MCF 10A (cell line): Measurements from ENCODE around the gene MED17. TPM values are rescaled to one million over a fixed set of nuclear protein-coding genes. Genes with fewer than 3 reads are reported as not detected.

Experiments used
- BruUV-seq: library from RNA; stranded (reverse); fragments of 400-500 nt; replicated peaks from 2 replicates; lab custom pipeline; 2021; lab: Mats Ljungman, UMichigan
- CTCF ChIA-PET: fragments of 300-600 bp; sonication (Branson Sonifier 250); formaldehyde crosslinking; extraction: SDS; loops from one replicate; lab custom pipeline; 2021; ENCODE audit warnings: antibody characterized with exemption, inconsistent platforms; lab: Yijun Ruan, JAX
- POLR2A ChIA-PET: fragments of 300-600, 350-650 bp; sonication (Branson Sonifier 250); formaldehyde crosslinking; extraction: SDS; loops from one replicate; lab custom pipeline; 2020; ENCODE audit warnings: antibody characterized with exemption, inconsistent platforms; lab: Yijun Ruan, JAX
- DNase-seq: peaks from one replicate; pipeline ENCODE4 v3.0.0-alpha.2; 2018; ENCODE audit not compliant: unreplicated experiment
- H3K27ac Mint-ChIP-seq: one replicate; pipeline ENCODE4 v1.8.0; 2022; ENCODE audit warnings: mild to moderate bottlenecking, low read depth, mixed read lengths; ENCODE audit not compliant: unreplicated experiment
- H3K27me3 Mint-ChIP-seq: one replicate; pipeline ENCODE4 v1.8.0; 2022; ENCODE audit warnings: mixed read lengths; ENCODE audit not compliant: insufficient read depth, unreplicated experiment
- H3K36me3 Mint-ChIP-seq: one replicate; pipeline ENCODE4 v1.8.0; 2022; ENCODE audit warnings: mild to moderate bottlenecking, moderate library complexity, mixed read lengths; ENCODE audit not compliant: insufficient read depth, unreplicated experiment
- H3K4me1 Mint-ChIP-seq: one replicate; pipeline ENCODE4 v1.8.0; 2022; ENCODE audit warnings: mixed read lengths; ENCODE audit not compliant: insufficient read depth, unreplicated experiment
- H3K4me3 Mint-ChIP-seq: one replicate; pipeline ENCODE4 v1.8.0; 2022; ENCODE audit warnings: mild to moderate bottlenecking, moderate library complexity, mixed read lengths; ENCODE audit not compliant: unreplicated experiment
- H3K9me3 Mint-ChIP-seq: one replicate; pipeline ENCODE4 v1.8.0; 2022; ENCODE audit warnings: mixed read lengths; ENCODE audit not compliant: unreplicated experiment
- CTCF ChIP-seq: fragments of 200-600 bp; IDR thresholded peaks from one replicate; pipeline ENCODE4 v1.8.0; 2022; ENCODE audit warnings: antibody characterized with exemption, mild to moderate bottlenecking; ENCODE audit not compliant: unreplicated experiment
- intact Hi-C: fragments of 100-400 bp; cut with micrococcal nuclease; formaldehyde crosslinking; loops from 2 replicates; pipeline ENCODE4 v1.14.1; 2022
- total RNA-seq: library from RNA; stranded (reverse); gene quantifications from 2 replicates; pipeline ENCODE4 v1.2.3, GENCODE V29; 2022

MED17 gene
- total RNA-seq, 1 experiment from 2014 or later, result 42.2 TPM

- Mint-ChIP-seq H3K36me3 (peaks cover 100% of the 10 kb centered on the region), H3K4me3 (peak overlapping the region; percentile 35), H3K9me3 (no peaks in the 10 kb centered on the region), H3K27ac (peak overlapping the region; percentile 35), H3K27me3 (no peaks in the 10 kb centered on the region), H3K4me1 (peaks cover 34% of the 10 kb centered on the region)
- no TSS peak for BruUV-seq
- ChIA-PET POLR2A (interaction anchor here (0.6 to 8.9 kb wide), 8 partner anchors 8 to 1034 kb away, joined by 3 to 123 read pairs (median 3); partner anchors contain the start of gene MED17), CTCF (interaction anchor here (0.6 to 1.2 kb wide), 3 partner anchors 64 to 780 kb away, joined by 3 read pairs; no protein-coding TSS in a partner anchor)
- intact Hi-C loops, result loop anchor here (1.0 kb wide), 1 partner anchor 8 kb away; no protein-coding TSS in a partner anchor
- TF ChIP-seq CTCF, result no peak
- peak; percentile 23 for DNase-seq
These were observed 48.0 kb upstream of the MED17 start for GRCh38 chr11:93736129-93736528.

GRCh38 chr11:93737904-93738612, 46.0 kb upstream of the MED17 start:
- CTCF ChIA-PET, result interaction anchor here (1.5 kb wide), 1 partner anchor 17 kb away, joined by 3 read pairs; no protein-coding TSS in a partner anchor
- no peaks in the 10 kb centered on the region for H3K9me3 Mint-ChIP-seq
- peak overlapping the region; percentile 98 for H3K4me3 Mint-ChIP-seq
- POLR2A ChIA-PET, result interaction anchor here (0.6 to 8.9 kb wide), 8 partner anchors 9 to 767 kb away, joined by 3 to 169 read pairs (median 4); partner anchors contain the start of genes ANKRD49, CEP295, MED17 and MRE11
- intact Hi-C loops, result no loop called here
- H3K36me3 Mint-ChIP-seq, result peaks cover 91% of the 10 kb centered on the region
- H3K27me3 Mint-ChIP-seq, result no peaks in the 10 kb centered on the region
- H3K4me1 Mint-ChIP-seq, result peaks cover 34% of the 10 kb centered on the region
- peak overlapping the region; percentile 99 for H3K27ac Mint-ChIP-seq
- BruUV-seq, result no TSS peak
- no peak for TF ChIP-seq CTCF
- peak; percentile 72 for DNase-seq

- peaks cover 34% of the 10 kb centered on the region for H3K4me1 Mint-ChIP-seq
- peak overlapping the region; percentile 99 for H3K27ac Mint-ChIP-seq
- DNase-seq, result peak; percentile 48
- H3K27me3 Mint-ChIP-seq, result no peaks in the 10 kb centered on the region
- ChIA-PET CTCF (interaction anchor here (0.6 to 1.5 kb wide), 3 partner anchors 18 to 504 kb away, joined by 3 read pairs; no protein-coding TSS in a partner anchor), POLR2A (interaction anchor here (0.6 to 8.9 kb wide), 11 partner anchors 9 to 767 kb away, joined by 3 to 169 read pairs (median 4); partner anchors contain the start of genes ANKRD49, CEP295, MED17 and MRE11)
- no TSS peak for BruUV-seq
- TF ChIP-seq CTCF, result no peak
- peak overlapping the region; percentile 98 for H3K4me3 Mint-ChIP-seq
- peaks cover 90% of the 10 kb centered on the region for H3K36me3 Mint-ChIP-seq
- H3K9me3 Mint-ChIP-seq, result no peaks in the 10 kb centered on the region
- intact Hi-C loops, result no loop called here
These were observed 45.4 kb upstream of the MED17 start for GRCh38 chr11:93738647-93739081.
